ENCODE measurements around the gene ABCD4.

Gene ABCD4

GRCh38 chr14:74265301-74265965 lies 37.3 kb downstream of the ABCD4 start:
- TF ChIP-seq, protein P1, sequence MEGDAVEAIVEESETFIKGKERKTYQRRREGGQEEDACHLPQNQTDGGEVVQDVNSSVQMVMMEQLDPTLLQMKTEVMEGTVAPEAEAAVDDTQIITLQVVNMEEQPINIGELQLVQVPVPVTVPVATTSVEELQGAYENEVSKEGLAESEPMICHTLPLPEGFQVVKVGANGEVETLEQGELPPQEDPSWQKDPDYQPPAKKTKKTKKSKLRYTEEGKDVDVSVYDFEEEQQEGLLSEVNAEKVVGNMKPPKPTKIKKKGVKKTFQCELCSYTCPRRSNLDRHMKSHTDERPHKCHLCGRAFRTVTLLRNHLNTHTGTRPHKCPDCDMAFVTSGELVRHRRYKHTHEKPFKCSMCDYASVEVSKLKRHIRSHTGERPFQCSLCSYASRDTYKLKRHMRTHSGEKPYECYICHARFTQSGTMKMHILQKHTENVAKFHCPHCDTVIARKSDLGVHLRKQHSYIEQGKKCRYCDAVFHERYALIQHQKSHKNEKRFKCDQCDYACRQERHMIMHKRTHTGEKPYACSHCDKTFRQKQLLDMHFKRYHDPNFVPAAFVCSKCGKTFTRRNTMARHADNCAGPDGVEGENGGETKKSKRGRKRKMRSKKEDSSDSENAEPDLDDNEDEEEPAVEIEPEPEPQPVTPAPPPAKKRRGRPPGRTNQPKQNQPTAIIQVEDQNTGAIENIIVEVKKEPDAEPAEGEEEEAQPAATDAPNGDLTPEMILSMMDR (conservative IDR thresholded peaks at IDR 0.05) = no peak
- no peak overlapping the region for H3K27ac ChIP-seq

- H3K27ac ChIP-seq = no peak overlapping the region
- TF ChIP-seq, protein P1 (conservative IDR thresholded peaks at IDR 0.05) = no peak
These were observed 38.8 kb downstream of the ABCD4 start for GRCh38 chr14:74263921-74264320.

DNA sequence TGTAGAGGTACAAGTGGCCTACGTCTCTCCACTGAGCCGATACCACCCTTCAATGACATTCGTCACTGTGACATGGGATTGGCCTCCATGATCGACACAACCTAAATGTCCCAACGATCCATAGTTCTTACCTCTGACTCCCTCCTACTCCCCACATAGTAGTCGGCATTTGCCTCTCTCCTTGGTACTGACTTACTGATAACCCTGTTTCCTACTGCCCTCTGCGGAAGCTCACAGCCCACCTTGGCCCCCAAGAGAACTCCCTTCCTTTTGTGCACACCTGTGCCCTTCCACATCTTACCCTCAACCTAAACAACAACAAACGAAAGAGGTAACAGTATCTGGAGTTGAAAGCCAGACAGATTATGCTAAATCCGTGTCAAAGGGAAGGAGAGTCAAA lies 39.6 kb downstream of the ABCD4 start:
- H3K27ac ChIP-seq = no peak overlapping the region
- TF ChIP-seq, protein P1 (conservative IDR thresholded peaks at IDR 0.05) = no peak

DNA sequence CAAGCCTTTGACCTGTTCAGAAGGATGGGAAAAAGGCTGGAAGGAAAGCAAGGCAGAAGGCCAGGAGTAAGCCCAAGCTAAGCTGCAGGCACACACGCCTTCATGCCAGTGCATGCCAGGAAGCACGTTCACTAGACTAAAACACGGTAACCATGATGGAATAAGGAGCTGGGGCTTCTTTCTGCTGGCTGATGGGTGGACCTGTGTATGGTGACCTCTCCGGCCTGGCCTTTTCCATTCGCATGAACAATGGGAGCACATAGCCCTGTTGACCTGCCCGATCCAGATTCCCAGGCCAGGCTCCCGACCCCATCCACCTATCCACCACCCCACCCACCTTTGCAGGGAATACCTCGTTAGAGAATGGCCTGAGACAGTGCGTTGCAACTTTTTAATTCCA lies 40.7 kb downstream of the ABCD4 start:
- TF ChIP-seq, protein P1 (conservative IDR thresholded peaks at IDR 0.05) = no peak
- H3K27ac ChIP-seq = no peak overlapping the region

GRCh38 chr14:74261288-74261687 lies 41.4 kb downstream of the ABCD4 start:
- TF ChIP-seq, protein P1 (conservative IDR thresholded peaks at IDR 0.05) = no peak
- H3K27ac ChIP-seq = no peak overlapping the region

- H3K27ac ChIP-seq = no peak overlapping the region
- TF ChIP-seq, protein P1 (conservative IDR thresholded peaks at IDR 0.05) = no peak
These were observed 42.1 kb downstream of the ABCD4 start for GRCh38 chr14:74260525-74261233.

DNA sequence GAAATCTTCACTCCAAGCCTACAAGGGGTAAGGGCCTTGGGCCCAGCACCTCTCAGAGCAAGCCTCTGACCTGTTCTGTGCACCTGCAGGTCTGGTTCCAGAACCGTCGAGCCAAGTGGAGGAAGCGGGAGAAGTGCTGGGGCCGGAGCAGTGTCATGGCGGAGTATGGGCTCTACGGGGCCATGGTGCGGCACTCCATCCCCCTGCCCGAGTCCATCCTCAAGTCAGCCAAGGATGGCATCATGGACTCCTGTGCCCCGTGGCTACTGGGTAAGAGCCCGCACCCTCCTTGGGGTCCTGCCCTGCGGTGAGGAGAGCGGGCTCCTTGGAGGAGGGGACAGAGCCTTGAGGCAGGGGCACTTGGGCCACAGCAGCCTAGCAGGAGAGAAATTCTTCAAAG lies 43.2 kb downstream of the ABCD4 start:
- TF ChIP-seq, protein P1 (conservative IDR thresholded peaks at IDR 0.05) = no peak
- H3K27ac ChIP-seq = no peak overlapping the region
